DND-41 (cell line): Measurements from ENCODE around the gene GARIN5B.

Source experiments
- CTCF ChIP-seq: IDR thresholded peaks from 2 replicates; pipeline ENCODE4 v1.5.1; 2012; ENCODE audit warnings: borderline replicate concordance, low read length, moderate library complexity, mild to moderate bottlenecking; ENCODE audit not compliant: poor library complexity, severe bottlenecking; ENCODE audit errors: extremely low read depth
- EZH2 ChIP-seq: IDR thresholded peaks from 3 replicates; pipeline ENCODE4 v1.6.1; 2012; ENCODE audit warnings: borderline replicate concordance, low read depth, mild to moderate bottlenecking, moderate library complexity, low read length, inconsistent platforms; ENCODE audit not compliant: severe bottlenecking

GRCh38 chr19:55362174-55362989 lies 678 bp downstream of the GARIN5B start:
- TF ChIP-seq CTCF (no peak), EZH2 (no peak)
